Measurements from ENCODE around the gene ZC3H8.

- no peak for TF ChIP-seq POLR2AphosphoS5 (IDR thresholded peaks at IDR 0.05; ENCODE audit: insufficient read depth, low read depth, low read length)
- TF ChIP-seq EZH2 (IDR thresholded peaks at IDR 0.05; ENCODE audit: borderline replicate concordance, low read depth, low read length, severe bottlenecking) = no peak
Measured at GRCh38 chr2:112273349-112273748, 18.5 kb upstream of the ZC3H8 start.
